COLO668 (cell line): ENCODE data around the gene RNF180.
"Not testable (repeated sequence)": the region's sequence is repeated elsewhere in the genome, so short reads cannot be mapped to it uniquely, and the experiment has no call there.

Source experiments
- DNase-seq: peaks from one replicate; lab custom pipeline; 2025; ENCODE audit not compliant: unreplicated experiment; lab: John Stamatoyannopoulos, UW

The RNF180 gene

DNA sequence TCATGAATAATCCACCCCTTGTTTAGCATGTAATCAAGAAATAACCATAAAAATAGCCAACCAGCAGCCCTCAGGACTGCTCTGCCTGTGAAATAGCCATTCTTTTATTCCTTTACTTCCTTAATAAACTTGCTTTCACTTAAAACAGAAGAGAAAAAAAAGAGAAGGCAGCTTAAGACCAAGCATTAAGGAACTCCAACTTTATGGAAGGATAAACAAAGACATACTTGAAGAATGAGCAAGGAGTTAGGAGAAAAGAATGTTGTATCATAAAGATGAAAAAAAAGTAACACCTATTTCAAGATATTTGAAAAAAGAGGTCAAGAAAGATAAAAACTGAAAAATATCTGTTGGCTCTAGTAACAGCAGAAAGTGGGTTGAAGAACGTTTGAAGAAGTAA is 107.6 kb downstream of the RNF180 start:
- no peak for DNase-seq

DNA sequence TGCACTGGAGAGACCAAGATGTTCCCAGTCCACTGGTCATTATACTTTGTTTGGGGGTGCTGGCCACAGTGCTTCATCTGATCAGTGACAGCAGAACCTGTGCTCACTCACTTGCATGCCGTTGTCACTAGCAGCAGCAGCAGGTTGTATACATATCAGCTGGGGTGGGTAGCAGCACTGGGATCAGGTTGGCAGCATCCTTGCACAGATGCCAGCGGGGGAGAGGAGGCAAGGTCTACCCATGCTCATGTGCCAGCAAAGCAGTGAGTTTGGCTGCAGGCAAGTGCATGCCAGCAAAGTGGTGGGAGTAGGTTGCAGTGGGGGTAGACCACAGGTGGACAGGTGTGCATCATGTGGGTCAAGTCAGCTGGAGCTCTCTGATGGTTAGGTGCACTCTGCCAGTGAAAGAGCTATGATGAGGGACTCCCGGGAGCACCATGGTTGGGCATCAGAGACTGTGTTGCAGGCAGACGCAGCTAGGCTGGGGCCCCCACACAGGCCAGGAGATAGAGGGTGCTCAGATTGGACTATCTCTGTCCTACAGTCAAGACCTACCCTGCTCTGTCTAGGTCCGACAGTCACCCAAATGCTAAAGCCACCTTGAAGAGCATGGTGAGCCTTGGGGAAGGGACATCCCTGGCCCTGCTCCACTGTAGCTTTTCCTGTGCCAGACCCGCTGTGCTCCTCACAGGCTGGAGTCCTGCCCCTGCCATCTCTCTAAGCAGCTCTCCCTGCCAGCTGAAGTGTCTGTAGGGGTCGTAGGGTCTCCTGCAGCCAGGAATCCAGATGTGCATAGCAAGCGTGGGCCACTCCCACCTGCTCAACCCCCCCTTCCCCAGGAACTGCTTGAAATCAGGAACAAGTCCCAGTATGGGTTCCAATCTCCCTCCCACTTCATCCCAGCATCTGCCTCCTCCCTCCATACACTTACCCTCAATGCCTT is 119.8 kb downstream of the RNF180 start:
- no peak for DNase-seq

DNA sequence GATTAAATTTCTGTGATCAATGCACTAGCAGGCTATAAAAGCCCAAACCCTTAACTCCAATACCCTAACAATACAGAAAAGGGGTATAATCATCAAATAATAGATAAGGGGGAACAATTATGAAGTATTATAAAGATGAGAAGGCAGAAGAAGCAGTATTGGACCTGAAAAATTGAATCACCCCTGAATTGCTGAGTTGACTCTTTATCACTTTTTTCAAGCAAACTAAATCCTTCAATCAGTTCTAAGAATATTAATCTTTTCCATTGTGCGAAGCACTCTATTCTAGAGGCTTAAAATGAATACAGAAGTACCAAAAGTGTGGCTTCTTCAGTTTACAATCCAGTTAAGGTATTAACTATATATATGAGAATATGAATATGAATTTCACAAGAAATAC is 120.7 kb downstream of the RNF180 start:
- DNase-seq: no peak

DNA sequence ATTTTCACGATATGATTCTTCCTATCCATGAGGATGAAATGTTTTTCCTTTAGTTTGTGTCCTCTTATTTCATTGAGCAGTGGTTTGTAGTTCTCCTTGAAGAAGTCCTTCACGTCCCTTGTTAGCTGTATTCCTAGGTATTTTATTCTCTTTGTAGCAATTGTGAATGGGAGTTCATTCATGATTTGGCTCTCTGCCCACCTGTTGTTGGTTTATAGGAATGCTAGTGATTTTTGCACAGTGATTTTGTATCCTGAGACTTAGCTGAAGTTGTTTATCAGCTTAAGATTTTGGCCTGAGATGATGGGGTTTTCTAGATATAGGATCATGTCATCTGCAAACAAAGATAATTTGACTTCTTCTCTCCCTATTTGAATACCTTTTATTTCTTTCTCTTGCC is 122.9 kb downstream of the RNF180 start:
- not testable (repeated sequence) for DNase-seq

DNA sequence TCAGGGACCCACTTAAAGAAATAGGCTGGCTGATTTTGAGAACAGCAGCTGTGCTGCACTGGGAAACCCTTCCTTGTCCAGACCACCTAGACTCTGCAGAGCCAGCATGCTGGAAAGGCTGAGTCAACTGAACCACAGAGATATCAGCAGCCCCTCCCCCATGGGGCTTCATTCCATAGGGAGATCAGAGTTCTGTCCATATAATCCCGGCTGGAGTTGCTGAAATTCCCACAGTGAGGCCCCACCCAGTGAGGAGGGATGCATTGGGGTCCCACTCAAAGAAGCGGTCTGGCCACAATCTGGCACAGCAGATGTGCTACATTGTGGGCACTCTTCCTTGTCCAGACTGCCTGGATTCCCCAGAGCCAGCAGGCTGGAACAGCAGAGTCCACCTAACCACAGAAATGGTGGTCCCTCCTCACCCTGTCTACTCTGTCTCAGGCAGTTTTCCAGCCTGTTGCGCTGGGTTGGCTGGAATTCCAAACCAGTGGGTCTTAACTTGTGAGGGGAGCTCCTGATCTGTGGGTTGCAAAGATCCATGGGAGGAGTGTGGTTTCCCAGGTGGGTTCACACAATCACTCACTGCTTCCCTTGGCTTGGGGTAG is 127.1 kb downstream of the RNF180 start:
- DNase-seq: no peak

DNA sequence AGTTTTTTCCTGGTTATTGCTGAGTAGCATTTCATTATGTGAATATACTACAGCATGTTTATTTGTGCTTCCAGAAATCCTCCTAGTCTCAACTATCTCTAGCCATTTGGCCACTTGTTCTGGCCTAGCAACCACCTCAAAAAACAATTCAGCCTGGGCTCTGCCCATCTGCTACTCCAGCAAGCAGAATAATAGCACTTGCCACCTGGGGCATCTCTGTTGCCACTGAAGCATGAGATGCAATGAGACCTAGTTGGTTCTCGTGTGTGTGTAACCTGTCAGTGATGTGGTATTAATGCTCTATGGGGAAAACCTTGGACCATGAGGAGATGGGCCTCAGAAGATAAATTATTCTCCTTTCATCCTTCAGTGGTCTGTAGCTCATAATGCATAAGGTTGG is 129.5 kb downstream of the RNF180 start:
- peak; percentile 12 for DNase-seq

DNA sequence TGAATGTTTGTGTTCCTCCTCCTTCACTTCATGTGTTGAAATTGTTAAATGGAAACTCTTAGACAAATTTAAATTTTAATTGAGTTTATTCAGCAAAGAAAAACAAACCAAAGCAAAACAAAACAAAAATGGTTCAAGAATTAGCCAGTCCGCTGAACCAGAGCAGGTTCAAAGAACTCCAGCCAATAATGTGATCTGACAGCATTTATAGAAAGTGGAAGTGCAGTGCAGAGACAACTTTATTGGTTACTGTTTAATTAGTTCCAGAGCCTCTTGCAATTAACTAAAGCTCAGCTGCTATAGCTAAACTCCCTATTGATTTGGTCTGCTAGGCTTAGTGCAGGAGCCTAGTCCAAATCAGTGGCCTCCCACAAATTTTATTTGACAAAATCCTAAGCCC is 132.9 kb downstream of the RNF180 start:
- no peak for DNase-seq

DNA sequence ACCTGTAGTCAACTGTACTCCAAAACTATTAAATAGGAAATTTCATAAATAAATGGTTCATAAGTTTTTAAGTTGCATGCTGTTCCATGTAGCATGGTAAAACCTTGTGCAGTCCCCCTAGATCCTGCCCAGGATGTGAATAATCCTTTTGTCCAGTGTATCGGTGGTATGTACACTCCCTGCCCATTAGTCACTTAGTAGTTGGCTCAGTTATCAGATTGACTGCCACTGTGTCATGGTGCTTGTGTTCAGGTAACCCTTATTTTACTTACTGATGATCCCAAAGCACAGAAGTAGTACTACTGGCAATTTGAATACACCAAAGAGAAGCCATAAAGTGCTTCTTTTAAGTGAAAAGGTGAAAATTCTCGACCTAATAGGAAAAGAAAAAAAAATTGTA is 134.2 kb downstream of the RNF180 start:
- no peak for DNase-seq

DNA sequence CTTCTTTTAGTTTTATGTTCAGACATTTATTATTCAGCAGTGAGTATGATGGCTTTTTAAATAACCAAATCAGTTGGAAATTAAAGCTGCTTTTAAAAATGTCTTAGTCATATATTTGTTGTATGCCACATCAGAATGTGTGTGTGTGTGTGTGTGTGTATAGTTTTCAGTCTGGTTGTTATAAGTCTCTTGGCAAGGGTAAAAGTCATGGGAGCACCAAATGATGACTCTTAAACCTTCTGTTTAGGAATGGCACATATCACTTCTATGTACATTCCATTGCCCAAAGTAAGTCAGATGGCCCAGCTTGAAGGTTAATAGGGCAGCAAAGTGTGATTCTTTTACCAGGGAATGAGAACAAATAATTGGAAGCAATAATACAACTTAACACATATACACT is 135.9 kb downstream of the RNF180 start:
- no peak for DNase-seq

DNA sequence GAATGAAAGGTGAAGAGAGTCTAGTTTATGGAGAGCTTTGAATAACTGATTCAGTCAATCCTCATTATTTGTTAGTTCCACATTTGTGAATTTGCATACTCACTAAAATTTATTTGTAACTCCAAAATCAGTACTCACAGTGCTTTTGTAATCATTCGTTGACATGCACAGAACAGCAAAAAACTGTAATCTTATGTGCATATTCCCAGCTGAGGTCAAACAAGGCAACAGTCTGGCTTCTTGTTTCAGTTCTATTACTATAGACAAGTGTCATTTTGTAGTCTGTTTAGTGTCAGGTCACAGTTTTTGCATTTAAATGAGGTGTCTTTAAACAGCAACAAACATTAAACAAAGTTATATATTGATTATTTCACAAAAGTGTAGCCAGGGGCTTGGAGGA is 142.5 kb downstream of the RNF180 start:
- DNase-seq: no peak

DNA sequence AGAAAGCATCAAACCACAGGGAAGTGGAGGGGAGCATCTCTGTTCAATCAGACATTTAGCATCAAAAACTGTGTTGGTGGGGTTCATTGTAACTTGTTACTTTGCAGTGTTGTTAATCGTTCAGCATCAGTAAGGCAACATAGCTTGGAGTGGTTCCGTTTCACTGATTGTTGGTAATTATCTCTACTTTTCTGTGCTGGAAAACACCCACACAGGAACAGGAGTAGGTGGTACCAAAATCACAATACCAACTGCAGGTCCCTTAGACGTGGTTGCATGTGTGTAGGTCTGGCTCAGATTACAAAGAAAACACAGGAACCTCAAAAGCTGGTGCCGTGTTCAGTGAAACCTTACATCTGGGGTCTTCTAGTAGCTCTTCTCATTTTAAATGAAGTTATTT is 146.8 kb downstream of the RNF180 start:
- no peak for DNase-seq

DNA sequence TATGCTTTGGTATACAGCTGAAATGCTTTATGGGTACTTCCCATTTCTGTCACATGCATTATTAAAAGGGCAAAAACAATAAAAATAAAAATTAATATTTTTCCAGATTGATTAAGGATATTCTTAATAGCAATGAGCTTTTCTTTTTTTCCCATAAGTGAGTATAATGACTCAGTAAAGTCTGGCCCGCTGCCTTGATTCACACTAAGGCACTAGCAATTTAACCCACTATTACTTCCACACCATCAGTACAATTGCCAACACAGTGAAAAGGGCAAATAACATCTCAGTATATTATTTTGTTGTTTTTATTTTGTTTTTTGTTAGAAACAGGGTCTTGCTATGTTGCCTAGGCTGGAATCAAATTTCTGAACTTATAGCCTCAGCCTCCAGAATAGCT is 150.1 kb downstream of the RNF180 start:
- no peak for DNase-seq

DNA sequence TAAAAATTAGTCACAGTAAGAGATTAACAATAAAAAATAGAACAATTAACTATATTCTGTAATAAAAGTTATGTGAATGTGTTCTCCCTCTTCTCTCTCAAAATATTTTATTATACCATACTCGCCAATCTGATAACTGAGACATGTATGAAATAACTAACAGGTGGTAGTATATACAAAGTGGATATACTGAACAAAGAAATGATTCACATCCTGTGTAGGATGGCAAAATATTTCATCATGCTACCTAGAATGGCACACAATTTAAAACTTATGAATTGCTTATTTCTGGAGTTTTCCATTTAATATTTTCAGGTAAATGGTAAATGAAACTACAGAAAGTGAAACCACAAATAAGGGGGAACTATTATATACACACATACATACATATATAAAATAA is 152.5 kb downstream of the RNF180 start:
- no peak for DNase-seq

DNA sequence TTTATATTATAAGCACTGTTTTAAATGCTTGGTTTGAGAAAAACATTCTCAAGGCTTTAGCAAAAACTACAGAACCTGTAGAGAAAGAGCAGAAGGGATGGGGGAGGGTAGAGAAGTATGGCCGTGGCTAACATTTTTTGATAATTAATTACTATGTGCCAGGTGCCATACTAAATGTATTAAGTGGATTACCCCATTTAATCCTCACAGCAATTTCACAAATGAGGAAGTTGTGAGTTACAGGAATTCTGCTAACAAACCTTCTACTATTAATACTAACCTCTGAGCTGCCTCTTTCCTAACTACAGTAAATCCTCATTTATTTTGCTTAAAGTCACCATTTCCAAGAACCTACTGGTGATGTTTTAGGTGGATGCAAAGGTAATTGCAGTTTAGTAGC is 157.9 kb downstream of the RNF180 start:
- DNase-seq: no peak

DNA sequence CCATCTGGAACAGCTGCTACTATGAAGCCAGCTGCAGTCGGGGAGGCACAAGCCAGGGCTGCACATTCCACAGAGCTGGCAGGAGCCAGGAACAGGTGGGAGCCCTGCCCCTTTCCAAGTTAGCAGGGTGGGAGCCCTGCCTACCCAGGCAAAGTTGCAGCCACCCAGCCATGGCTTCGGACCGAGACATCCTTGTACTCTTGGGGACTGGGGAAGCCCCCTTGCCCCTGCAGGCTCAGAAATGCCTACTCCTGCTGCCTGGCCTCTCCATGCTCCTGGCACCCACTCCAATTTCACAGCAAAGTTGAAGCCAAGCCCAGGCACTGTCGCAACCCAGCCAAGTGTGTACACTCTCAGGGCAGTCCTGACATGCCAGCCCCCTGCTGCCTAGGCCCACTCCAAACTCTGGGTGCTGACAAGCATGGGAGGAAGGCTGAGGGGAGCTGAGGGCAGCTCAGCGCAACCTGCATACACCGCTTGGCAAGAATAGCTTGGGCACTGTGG is 165.1 kb downstream of the RNF180 start:
- DNase-seq: no peak

DNA sequence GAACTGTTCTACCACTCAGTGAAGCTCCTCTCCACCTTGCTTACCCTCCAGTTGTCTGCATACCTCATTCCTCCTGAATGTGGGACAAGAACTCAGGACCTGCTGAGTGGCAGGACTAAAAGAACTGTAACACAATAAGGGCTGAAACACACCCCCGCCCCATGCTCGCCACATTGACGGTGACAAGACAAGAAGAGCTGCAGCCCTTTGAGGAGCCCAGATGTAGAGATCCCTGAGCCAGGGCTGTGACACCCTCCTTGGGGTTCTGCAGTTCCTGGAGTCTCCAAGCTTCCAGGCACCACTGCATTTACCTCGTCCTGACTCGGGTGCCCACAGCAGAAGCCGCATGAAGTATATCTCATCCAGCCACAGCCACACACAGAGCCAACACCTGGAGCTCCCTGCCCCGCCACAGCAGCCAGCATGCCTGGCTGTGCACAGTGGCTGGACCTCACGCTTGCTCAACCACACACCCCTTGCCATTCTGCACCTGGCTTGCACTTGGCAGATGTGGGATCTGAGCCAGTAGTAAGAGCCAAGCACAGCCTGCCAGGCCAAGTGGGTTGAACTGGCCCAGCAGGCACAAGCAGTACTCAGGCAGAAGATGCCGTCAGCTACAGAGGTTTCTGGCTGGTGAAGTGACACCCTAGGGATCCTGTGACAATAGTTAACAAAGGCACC is 166.1 kb downstream of the RNF180 start:
- DNase-seq: peak; percentile 0

DNA sequence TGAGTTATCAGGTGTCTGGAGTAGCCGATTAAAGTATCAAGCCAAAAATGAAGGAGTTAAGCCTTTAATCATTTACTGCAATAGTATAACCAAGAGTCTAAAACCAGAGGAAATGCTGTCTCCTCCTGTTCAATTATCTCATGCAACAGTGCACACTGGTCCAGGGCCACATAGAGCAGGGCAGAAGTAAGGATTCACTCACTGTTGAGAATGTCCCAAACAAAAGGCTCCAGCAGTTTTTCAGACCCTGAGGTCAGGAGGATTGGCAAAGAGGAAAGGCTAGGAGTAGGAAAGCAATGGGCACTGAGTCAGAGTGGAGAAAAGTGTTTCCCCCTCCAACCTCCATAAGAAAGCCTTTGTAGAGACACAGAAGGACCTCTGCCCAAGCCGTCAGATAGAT is 168.2 kb downstream of the RNF180 start:
- DNase-seq: no peak

DNA sequence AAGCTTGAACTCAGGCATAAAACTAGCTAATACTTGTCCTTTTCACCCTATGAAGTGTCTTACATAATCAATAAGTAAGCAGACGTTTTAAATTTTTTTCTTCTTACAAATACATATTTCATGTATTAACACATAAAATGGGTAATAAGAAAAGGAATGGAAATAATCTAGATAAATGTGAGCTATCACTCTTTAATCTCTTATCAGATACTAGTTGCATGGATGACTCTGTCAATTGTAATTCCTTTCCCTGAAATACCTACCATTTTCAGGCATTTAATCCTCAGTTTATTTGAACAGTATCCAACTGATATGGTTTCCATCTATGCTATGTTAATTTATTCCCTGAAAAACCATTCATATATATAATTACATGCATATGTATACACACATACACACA is 174.1 kb downstream of the RNF180 start:
- no peak for DNase-seq

DNA sequence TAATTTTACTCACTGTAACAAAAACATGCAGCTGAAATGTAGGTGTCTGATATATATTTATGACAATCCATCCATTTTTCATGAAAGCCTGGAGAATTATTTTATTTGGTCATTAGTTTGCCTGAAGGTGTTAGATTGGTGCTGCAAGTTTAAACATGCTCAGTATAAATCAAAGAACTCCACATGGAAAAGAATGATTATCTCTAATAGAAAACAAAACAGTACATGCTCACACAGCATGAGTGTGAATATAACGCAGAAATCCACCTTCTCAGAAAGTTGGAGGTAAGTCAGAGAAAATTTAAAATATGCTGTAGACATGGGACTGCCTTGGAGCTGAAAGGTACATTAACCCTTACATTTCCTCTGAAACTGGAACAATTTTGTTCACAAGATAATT is 174.7 kb downstream of the RNF180 start:
- DNase-seq: no peak

DNA sequence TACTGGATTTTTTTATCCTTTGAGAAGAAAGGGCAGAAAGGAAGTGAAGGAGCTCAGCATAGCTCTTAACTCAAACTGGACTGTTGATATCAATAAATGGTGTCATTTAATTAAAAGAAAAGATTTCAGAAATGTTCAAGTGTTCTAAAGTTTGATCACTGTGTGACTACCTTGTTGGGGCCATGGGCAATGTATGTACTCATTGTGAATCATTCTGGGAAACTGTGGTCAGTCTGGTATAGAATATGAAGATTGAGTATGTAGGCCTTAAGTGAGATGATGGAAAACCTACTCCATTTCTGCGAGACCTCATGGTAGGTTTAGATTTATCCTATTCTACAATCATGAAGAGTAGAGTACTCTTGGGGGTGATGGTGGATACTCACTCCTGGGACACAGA is 175.7 kb downstream of the RNF180 start:
- DNase-seq: no peak

DNA sequence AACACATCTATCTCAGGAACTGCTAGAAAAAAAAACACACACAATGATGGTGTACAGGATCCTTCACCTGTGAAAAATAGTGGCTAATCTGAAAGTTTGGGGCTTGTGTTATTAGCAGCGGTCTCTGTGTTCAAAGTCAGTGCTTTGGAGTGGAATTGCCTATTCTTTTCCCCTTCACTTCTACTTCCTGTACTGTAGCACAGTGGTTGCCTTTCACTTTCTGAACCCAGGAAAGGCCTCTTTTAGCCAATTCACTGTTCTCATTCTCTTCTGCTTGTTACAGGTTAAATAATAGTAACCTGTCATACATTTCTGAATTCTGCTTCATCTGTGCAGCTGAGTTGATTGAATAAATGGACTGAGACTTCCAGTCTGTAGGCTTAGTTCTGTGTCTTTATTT is 178.9 kb downstream of the RNF180 start:
- no peak for DNase-seq

DNA sequence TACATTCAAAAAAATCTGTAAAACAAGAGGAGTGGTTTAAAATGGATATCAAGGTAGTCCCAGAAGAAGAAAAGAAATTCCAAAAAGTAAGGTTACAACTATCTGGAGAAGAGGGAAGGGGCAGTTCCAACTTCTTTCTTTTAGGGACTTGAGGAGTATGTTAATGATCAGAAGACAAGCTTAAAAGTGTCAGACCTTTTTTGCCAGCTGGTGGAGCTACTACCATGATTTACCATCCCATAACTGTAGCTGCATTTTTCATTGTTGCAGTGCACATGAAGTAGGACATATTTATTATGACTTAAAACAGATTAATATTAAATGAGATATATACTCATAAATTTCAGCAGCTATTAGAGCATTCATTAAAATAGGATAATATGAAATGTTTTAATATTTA is 181.7 kb downstream of the RNF180 start:
- DNase-seq: no peak
